HG02759 (cell line): ENCODE data around the gene PRKAA2.
A peak's percentile ranks its signal among the peaks of the same experiment; 100 is the strongest.

Experiments
- ATAC-seq: cut with Tn5 transposase; IDR thresholded peaks from one replicate; pipeline ENCODE4 v1.9.1; 2021; ENCODE audit warnings: mild to moderate bottlenecking, moderate library complexity; ENCODE audit not compliant: unreplicated experiment

PRKAA2 gene

GRCh38 chr1:56654126-56654923, 9.2 kb downstream of the PRKAA2 start:
- ATAC-seq, result no peak

GRCh38 chr1:56655991-56656613, 11.0 kb downstream of the PRKAA2 start:
- ATAC-seq, result no peak

GRCh38 chr1:56658254-56658653, 13.1 kb downstream of the PRKAA2 start:
- ATAC-seq, result no peak

GRCh38 chr1:56660293-56660692, 15.2 kb downstream of the PRKAA2 start:
- no peak for ATAC-seq

GRCh38 chr1:56663846-56664245, 18.7 kb downstream of the PRKAA2 start:
- ATAC-seq, result no peak

- ATAC-seq, result no peak
Measured at GRCh38 chr1:56665384-56665783, 20.3 kb downstream of the PRKAA2 start.

- no peak for ATAC-seq
Measured at GRCh38 chr1:56666112-56666608, 21.0 kb downstream of the PRKAA2 start.

GRCh38 chr1:56670350-56670749, 25.2 kb downstream of the PRKAA2 start:
- no peak for ATAC-seq

- ATAC-seq, result no peak
Measured at GRCh38 chr1:56671085-56671484, 26.0 kb downstream of the PRKAA2 start.

- no peak for ATAC-seq
Measured at GRCh38 chr1:56671542-56671941, 26.4 kb downstream of the PRKAA2 start.

- no peak for ATAC-seq
Measured at GRCh38 chr1:56672579-56672978, 27.5 kb downstream of the PRKAA2 start.

- no peak for ATAC-seq
Measured at GRCh38 chr1:56675763-56676162, 30.6 kb downstream of the PRKAA2 start.

GRCh38 chr1:56676571-56677035, 31.5 kb downstream of the PRKAA2 start:
- ATAC-seq, result no peak

- ATAC-seq, result no peak
Measured at GRCh38 chr1:56683569-56683968, 38.5 kb downstream of the PRKAA2 start.

- no peak for ATAC-seq
Measured at GRCh38 chr1:56686169-56686568, 41.1 kb downstream of the PRKAA2 start.

- ATAC-seq, result peak; percentile 67
Measured at GRCh38 chr1:56688522-56689026, 43.5 kb downstream of the PRKAA2 start.

GRCh38 chr1:56696663-56697062, 51.5 kb downstream of the PRKAA2 start:
- no peak for ATAC-seq

GRCh38 chr1:56703747-56704146, 58.6 kb downstream of the PRKAA2 start:
- no peak for ATAC-seq

- no peak for ATAC-seq
Measured at GRCh38 chr1:56707379-56707778, 62.3 kb downstream of the PRKAA2 start.

- ATAC-seq, result no peak
Measured at GRCh38 chr1:56709269-56709880, 64.3 kb downstream of the PRKAA2 start.

- ATAC-seq, result no peak
Measured at GRCh38 chr1:56709995-56710394, 64.9 kb downstream of the PRKAA2 start.

- no peak for ATAC-seq
Measured at GRCh38 chr1:56710646-56711045, 65.5 kb downstream of the PRKAA2 start.
